GM19035 (cell line): Measurements from ENCODE around the gene CCDC57.
"Not testable (repeated sequence)": the region's sequence is repeated elsewhere in the genome, so short reads cannot be mapped to it uniquely, and the experiment has no call there.

Source experiments
- ATAC-seq: cut with Tn5 transposase; IDR thresholded peaks from one replicate; pipeline ENCODE4 v1.9.1; 2021; ENCODE audit not compliant: unreplicated experiment

Gene CCDC57

DNA sequence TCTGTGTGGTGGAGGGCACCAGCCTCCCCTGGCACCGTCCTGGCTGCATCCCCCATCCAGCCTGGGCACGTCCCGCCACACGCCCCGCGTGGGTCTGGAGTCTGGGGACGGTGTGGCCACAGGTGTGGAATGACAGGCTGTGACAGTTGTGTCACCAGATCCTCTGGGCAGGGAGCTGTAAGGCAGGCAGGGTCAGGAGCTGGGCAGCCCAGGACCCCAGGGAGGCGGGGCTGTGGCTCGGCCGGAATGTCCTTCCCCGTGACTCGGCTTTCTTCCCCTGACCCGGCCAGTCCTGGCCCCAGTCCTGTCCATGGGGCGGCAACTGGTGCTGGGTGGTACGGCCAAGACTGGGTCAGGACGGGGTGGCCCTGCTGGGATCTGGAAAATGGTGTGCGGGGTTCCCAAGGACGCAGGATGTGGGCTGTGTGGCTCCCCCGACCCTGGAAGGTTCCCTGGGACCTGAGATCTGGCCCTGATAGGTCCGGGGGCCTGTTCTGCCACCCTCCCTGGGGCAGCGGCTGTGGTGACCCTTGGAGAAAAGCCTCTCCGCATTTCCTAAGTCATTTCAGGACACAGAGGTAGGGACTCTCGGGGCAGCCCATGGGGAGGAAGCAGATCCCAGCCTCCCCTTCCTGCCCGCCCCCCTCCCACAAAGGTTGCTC, 12.9 kb upstream of the CCDC57 start:
- ATAC-seq = no peak

DNA sequence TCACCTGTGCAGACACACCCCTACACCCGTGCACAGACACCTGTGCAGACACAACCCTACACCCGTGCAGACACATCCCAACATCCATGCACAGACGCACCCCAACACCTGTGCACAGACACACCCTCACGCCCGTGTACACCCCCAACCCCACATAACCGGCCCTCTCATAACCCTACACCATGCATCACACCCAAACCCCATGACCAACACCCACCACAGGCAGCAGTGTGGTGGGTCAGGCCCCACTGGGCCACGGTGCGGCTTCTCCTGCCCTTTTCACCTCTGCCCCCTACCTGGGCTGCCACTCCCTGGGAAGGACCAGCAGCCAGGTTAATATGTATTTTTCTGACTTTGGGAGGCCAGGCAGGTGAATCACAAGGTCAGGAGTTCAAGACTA, 12.0 kb upstream of the CCDC57 start:
- no peak for ATAC-seq

DNA sequence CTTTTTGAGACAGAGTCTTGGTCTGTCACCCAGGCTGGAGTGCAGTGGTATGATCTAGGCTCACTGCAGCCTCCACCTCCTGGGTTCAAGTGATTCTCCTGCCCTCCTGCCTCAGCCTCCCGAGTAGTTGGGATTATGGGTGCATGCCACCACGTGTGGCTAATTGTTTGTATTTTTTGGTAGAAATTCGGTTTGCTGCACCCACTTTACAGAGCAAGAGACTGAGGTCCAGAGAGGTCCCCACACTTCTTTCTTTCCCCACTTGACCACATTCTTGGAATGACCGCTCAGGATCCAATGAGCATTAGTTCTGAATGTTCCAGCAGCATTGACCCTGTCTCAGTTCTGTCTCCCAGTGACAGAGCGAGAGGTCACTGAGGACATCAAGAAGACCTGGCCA, 10.9 kb upstream of the CCDC57 start:
- no peak for ATAC-seq

DNA sequence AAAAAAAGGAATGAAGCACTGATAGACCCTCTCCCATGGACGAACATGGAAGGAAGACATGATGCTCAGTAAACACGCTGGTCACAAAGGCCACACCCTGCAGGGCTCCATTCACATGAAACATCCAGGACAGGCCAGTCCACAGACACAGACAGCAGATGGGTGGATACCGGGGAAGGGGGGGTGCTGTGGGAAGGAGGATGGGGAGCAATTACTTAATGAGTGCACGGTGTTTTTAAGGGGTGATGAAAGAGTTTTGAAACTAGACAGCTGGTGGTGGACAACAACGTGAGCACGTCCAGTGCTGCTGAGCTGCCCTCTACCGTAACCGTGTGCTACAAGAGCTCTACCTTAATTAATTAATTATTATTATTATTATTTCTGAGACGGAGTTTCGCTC, 10.2 kb upstream of the CCDC57 start:
- no peak for ATAC-seq

DNA sequence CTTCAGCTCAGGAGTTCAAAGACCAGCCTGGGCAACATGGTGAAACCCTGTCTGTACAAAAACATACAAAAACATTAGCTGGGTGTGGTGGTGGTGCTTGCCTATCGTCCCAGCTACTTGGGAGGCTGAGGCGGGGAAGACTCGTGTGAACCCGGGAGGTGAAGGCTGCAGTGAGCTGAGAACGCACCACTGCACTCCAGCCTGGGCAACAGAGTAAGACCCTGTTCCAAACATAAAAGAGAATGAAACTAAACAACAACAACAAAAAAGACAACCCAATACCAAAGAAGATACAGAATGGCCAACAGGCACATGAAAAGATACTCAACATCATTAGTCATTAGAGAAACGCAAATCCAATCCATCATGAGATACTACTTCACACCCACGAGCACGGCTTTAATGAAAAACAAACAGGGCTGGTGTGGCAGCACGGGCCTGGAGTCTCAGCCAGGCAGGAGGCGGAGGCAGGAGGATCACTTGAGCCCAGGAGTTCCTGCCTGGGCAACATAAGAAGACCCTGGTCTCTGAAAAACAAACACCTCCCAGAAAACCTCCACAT, 8.8 kb upstream of the CCDC57 start:
- no peak for ATAC-seq

DNA sequence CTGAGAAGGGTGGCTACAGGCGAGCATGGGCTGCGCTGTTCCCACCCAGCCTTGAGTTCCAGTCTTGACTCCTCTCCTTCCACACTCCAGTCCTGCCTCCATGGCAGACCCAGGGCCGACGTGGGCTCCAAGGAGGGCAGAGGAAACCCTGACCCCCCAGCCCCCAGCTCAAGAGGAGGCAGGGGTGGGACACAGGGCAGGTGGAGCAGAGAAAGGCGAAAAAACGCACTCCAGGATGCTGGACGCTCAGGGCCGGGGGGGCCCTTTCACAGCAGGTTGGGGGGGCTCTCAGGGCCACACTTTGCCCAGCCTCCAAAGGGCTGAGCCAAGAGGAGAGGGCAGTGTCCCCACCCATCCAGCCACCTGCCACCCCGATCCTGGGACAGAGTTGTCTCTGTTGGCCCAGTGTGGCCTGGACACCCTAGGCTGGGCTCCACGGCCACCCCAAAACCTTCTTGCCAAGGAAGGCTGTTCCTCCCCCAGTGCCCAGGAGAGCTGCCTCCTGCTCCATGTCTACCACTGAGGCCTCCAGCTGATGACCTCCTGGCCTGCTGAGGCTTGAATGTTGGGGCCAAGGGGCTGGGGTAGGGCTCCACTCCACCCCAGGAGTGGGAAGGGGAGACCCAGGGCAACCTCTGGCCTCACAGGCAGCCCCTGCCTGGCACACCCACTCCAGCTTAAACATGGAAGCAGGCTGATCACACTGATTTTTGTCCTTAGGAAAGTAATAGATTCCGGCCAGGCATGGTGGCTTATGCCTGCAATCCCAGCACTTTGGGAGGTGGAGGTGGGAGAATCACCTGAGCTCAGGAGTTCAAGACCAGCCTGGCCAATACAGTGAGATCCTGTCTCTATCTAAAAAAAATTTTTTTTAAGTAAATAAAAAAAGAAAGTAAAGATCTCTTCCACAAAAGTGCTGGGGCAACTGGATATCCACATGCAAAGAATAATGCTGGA, 7.4 kb upstream of the CCDC57 start:
- no peak for ATAC-seq

DNA sequence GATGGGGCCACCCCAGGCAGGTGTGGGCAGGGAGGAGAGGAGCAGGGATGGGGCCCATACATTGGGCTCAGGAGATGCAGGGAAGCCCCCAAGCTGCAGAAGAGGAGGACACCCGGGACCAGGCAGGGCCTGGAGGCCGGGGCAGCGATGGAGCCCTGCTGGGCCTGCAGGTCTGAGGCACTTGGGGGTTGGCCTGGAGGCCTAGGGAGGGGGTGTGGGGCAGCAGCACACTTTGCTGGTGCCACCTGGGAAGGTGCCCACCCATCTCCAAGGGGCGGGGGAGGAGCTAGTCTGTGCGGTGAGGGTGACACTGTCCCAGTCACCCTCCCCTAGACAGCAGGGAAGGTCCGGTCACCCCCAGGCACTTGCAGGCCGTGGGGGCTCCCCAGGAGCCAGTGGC, 6.4 kb upstream of the CCDC57 start:
- ATAC-seq = no peak

DNA sequence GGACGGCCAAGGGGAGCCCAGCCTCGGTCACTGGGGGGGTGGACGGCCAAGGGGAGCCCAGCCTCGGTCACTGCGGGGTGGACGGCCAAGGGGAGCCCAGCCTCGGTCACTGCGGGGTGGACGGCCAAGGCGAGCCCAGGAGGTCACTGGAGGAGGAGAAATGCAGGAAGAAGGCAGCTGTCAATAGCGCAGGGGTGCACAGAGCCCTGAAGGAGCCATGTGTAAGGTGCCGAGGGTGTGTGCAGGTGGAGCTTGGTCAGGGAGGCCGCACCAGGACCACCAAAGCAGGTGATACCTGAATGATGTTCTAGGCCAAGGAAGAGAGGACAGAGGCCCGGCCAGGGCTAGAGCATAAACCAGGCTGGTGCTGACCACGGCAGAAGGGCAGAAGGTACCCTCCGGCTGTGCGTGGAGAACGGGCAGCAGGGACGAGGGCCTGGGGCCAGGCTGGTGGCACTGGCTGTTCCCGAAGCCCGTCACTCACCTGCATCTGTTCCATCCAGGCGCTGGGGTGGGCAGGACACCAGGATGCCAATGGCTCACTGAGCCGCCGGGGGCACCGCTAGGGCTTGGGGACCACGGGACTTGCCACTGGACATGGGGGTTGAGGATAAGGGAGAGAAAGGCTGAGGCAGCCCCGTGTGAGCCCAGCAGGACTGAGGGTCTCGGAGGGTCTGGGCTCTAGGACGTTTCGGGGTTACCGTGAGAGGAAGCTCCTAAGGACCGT, 5.9 kb upstream of the CCDC57 start:
- no peak for ATAC-seq

DNA sequence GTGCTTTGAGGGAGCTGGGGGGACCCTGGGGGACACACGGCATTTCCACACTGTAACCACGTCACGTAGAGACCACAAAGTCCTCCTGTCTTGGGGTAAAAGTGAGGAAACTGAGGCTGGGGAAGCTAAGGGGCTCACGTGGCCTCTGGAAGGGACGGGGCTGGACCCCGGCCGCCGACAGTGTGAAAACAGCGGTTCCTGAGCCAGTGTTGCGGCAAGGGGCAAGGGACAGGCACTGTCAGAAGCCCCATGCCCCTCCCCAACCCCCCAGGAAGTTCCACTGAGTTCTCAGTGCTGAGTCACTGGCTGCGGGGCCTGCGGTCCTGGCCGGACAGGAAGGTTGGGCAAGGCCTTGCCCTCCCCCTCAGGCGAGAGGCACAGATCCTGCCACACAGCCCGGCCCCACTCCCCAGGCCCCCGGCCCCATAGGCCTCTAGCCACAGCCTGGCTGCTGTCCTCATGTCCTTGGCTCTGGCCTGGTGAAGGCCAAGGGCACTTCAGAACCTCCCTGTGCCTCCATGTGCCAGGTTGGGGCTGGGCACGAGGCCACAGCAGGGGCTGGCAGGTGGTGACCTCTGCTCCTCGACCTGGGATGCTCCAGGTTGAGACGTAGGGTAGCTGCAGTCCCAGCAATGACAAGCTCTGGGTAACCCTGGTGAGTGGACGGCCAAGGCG, 5.0 kb upstream of the CCDC57 start:
- ATAC-seq = no peak

DNA sequence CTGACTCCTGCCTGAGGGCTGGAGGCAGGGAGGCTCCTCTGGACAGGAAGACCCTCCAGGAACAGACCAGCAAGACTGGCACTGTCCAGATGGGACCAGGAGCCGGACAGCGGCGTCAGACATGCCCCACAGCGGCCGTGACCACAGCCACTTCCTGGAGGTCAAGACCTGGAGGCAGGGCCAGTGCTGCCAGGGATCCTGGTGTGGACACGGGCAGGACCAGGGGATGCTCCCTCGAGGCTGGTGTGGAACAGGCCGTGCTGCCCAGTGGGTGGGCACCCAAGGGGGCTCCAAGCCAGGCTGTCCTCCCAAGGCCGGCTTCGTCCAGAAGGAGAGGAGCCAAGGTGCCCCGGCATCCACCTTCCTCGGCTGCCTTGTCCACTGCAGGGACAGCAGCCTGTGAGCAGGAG, 4.5 kb upstream of the CCDC57 start:
- no peak for ATAC-seq

DNA sequence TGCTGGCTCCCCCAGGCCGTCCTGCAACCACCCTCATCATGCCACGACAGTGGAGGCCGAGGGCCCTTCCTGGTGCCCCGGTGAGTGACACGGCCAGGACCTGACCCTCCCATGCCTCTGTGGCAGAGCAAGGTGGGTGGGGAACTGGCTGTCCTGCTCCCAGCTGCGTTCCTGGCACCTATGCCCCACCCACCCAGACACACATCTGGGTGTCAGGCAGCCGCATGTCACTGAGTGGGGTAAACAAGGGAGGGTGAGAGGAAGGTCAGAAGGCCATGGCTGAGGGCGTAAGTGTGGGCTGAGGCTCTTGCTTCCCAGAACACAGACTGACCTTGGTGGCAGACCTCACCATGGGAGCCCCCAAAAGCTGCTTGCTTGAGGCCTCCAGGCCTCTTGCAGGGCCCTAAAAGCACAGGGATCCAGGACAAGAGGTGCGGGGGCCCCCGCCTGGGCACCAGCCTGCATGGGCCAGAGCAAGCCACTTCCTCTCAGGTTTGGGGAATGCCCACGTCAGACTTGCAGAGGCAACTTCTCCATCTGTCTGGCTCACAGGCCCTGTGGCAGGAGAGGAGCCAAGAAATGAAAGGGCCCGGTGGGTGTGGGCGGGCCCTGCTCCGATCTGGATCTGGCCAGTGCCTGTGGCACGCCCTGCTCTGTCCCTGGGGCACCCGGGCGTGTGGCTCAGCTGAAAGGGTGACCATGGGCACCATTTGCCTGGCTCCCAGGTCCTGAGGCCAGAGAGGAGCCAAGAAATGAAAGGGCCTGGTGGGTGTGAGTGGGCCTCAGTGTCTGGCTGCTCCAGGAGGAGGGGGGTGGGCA, 3.9 kb upstream of the CCDC57 start:
- no peak for ATAC-seq

DNA sequence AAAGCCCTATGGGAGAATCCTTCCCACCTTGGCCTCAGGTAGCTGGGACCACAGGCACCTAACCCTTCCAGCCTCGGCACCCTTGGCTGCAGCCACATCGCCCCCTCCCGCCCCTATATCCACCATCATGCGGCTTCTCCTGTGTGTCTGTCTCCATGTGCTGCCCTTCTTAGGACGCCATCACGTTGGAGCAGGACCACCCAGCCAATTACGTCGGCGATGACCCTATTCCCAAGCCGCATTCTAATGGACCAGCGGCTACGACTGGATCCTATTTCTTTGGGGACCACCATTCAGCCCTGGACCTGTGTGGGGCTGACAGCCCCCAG, 3.3 kb upstream of the CCDC57 start:
- ATAC-seq = no peak

DNA sequence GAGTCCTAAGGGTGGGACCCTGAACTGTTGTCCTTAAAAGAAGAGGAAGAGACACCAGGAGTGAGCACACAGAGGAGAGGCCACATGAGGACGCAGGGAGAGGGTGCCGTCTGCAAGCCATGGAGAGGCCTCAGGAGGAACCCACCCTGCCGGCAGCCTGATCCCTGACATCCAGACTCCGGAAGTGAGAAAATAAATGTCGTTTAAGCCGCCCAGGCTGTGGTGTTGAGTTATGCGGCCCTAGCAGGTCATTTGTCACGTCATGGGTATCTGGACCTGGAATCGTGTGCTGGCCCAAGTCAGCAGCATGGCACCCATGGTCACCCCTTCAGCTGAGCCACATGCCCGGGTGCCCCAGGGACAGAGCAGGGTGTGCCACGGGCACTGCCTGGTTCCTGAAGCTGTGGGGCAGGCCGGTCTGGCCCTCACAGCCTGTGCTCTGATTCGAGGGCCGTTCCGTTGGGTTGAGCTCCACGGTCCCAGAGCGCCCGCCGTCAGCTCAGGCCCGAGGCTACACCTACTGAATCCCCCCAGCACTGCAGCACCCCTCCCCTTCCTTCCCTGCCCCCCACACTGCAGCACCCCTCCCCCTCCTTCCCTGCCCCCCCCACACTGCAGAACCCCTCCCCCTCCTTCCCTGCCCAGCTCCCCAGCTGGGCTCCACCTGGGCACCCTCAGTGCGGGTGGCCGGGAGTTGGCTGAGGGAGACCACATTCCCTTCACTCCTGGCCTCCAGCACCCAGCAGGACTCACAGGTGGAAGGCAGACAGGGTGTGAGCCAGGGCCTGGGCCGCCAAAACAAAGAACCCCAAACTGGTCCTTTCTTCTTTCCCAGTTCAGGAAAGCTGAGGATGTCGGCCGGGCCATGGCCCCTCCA, 2.7 kb upstream of the CCDC57 start:
- ATAC-seq = no peak

DNA sequence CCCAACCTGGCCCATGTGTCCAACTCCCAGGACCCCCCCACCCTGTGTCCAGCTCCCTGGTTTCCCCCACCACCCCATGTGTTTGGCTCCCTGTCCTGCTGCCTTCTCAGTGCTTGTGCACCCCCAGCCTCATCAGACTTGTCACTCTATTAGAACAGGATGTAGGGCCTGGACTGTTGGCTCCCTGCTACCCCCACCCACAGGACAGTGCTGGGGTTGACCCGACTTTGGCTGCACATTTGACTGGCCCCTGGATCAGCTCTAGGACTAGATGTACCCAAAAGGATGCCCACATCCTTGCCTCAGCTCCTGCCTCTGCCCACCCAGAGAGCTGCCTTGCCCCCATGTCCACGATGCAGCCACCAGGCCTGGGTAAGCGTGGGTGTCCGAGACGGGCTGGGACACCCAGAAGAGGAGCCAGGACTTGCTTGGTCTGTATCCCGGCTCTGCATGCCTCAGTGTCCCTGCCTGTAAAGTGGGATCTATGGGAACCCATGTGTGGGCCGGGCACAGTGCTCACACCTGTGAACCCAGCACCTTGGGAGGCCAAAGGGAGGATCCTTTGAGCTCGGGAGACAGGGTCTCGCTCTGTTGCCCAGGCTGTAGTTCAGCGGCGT, 1.5 kb upstream of the CCDC57 start:
- no peak for ATAC-seq

DNA sequence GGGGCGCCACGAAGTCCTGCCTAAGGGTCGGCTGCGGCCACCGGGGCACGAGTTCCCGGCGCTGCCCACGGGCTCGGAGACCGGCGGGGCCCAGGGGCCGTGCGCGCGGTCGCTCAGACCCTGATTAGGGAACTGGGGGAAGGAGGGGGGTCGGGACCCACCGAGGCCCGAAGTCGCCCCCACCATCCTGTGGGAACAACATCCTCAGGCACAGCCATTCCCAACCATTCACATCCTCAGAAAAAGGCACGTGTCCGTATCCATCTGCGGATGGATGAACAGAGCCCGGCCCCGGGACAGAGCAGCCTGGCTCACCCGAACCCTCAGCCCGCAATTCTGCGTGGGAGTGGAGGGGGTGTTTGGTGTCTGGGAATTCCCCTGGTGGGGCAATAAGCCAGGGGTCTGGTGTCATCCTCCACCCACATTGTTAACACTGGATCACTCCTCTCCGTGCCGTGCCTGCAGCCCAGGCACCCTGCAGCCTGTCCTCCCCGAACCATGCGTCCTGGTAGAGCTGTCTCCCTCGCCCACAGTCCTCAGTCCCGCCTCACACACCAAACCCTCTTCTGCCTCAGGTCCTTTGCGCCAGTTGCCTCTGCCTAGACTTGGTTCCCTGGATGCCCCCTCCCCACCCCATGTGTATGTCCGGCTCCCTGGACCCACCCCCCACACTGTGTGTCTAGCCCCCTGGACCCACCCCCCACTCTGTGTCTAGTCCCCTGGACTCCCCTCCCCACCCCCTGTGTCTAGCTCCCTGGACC, 789 bp upstream of the CCDC57 start:
- peak; percentile 18 for ATAC-seq

DNA sequence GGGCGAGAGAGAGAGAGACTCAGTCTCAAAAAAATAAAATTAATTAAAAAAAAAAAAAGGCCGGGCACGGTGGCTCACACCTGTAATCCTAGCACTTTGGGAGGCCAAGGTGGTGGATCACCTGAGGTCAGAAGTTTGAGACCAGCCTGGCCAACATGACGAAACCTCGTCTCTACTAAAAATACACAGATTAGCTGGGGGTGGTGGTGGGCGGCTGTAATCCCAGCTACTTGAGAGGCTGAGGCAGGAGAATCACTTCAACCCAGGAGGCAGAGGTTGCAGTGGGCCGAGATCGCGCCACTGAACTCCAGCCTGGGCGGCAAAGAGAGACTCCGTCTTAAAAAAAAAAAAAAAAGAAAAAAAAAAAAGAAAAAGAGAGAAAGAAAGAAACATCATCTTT, 2.0 kb downstream of the CCDC57 start:
- ATAC-seq = not testable (repeated sequence)

DNA sequence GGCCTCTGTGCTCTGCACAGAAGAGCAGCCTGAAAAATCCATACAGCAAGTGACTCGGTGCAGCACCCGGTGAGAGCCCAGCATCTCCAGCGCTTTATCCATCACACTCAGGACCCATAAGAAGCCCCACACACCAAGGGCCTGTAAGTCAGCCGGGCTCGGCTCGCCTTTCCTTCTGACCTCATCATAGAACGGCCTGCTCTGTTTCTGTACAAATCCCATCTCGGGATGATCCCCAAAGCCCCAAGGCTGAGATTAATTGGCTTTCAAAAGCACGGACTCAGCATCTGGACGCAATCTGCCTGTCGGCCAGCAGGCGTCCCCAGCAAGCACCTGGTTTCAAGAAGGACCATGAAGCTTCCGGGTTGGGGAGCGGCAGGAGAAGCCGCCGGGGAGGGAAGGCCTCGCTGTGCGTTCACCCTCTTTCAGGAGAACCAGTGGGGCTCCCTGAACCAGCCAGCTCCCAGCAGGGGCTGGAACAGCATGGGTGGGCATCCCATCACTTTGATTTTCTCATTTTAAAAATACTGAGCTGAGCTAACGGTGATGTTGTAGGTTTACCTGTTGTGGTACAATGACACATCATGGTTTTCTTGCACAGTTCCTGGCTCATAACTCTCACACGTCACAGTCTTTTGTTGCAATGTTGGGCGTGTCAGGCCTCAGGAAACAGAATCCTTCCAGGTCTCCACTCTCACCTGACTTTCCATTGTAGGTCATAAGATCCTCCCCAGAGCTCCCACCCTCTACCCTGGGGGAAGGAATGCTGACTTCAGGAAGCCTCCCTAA, 6.7 kb downstream of the CCDC57 start:
- no peak for ATAC-seq
